GM18867 (cell line): ENCODE data around the gene PLVAP.
"Not testable (repeated sequence)": the region's sequence is repeated elsewhere in the genome, so short reads cannot be mapped to it uniquely, and the experiment has no call there.

Experiments used
- ATAC-seq: cut with Tn5 transposase; IDR thresholded peaks from one replicate; pipeline ENCODE4 v1.9.1; 2021; ENCODE audit warnings: mild to moderate bottlenecking, moderate library complexity; ENCODE audit not compliant: unreplicated experiment

The PLVAP gene

DNA sequence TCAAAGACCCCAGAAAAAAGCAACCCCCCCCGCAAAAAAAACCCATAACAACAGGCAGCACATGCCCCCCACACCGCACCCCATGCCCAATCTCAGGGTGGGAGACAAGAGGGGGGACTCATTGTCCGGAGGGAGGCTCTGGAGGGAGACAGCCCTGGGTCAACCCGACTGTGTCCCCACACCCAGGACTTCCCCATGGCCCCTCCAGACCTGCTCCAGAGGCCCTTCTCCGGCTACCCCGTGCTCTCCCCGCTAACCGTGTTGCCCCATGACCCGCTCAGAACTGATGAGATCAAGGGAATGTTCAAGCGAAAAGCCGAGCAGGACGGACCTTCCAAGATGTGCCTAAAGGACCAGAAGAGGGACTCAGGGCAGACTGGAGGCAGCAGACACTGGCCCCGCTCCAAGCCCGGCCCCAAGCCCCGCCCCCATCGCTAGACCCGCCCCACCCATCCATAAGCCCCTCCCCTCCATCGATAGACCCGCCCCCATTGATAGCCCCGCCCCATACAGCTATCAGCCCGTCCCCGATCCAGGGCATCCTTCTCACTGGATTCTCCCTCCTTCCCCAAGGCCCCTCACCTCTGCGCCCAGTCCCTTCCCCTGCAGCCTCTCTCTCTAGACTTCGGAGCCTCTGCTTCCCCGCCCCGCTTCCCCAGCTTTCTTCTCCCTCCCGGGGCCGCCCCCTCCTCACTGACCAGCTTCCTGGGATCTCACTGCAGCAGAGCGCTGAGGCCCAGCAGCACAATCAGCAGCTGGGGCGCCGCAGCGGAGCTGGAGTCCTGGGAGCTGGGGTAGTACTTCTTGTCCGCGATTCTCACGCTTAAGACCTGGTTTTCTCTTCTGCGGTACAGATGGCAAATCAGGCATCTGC is 26.1 kb upstream of the PLVAP start:
- no peak for ATAC-seq

DNA sequence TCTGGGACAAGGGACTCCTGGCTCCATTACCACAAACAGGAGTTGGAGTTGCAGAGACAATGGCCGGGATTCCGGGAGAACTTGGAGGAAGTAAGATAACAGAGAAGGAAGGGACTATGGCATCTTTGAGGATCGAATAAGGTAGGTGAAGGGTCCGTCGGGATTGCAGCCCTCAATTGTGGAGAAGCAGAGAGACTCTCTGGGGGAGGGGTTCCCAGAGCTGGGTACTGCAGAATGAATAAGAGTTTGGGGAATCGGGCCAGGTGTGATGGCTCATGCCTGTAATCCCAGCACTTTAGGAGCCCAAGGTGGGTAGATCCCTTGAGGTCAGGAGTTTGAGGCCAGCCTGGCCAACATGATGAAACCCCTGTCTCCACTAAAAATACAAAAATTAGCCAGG is 24.5 kb upstream of the PLVAP start:
- no peak for ATAC-seq

DNA sequence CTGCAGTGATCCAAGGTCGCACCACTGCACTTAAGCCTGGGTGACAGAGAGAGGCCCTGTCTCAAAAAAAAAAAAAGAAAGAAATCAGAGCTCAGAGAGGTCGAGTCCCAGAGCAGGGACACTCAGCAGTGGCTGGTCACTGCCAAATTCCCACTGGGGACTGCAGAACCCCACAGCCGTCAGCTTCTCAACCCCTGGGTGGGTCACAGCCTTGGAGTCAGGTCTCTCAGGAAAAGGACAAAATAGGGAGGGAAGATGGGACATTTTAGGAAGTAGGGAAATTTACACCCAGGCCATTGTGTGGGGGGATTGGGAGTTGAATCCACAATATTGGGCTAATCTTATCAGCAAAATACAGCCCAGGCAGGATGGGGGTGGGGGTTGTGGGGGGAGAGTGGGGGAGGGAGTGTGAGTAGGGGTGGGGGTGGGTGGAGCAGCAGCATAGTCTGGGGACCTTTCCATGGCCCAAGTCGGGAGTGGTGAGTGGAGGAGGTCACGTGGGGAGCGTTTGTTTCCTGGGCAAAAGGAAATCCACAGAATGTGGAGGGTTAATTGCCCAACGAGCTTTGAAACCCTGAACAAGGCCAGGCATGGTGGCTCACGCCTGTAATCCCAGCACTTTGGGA is 21.9 kb upstream of the PLVAP start:
- ATAC-seq = no peak

GRCh38 chr19:17394891-17395415 is 17.8 kb upstream of the PLVAP start:
- no peak for ATAC-seq

GRCh38 chr19:17393914-17394313 is 16.8 kb upstream of the PLVAP start, which contains the start of gene CCDC194:
Gene CCDC194 (minus strand): TSS chr19:17394196. CDS start chr19:17394158, 38 bp downstream.
- no peak for ATAC-seq

DNA sequence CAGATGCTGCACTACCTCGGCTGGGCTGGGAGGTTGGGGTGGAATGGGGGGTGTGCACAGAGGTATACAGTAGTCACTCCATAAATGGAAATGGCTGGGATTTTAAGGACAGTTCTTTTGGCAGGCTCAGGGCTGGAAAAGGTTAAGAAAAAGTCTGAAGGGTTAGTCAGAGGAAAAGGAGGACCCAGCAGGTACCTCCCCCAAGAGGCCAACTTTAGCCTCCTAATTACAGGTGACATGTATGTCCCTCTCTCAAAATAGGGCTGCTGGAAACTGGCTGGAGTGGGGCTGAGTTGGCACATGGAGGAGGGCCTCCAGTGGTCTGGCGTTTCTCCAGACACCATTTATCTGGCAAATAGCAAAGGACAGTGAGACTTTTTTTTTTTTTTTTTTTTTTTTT is 15.9 kb upstream of the PLVAP start:
- ATAC-seq = no peak

- peak; percentile 25 for ATAC-seq
Observed at GRCh38 chr19:17391371-17392151, 14.4 kb upstream of the PLVAP start.

- peak; percentile 92 for ATAC-seq
Observed at GRCh38 chr19:17390665-17391370, 13.7 kb upstream of the PLVAP start.

DNA sequence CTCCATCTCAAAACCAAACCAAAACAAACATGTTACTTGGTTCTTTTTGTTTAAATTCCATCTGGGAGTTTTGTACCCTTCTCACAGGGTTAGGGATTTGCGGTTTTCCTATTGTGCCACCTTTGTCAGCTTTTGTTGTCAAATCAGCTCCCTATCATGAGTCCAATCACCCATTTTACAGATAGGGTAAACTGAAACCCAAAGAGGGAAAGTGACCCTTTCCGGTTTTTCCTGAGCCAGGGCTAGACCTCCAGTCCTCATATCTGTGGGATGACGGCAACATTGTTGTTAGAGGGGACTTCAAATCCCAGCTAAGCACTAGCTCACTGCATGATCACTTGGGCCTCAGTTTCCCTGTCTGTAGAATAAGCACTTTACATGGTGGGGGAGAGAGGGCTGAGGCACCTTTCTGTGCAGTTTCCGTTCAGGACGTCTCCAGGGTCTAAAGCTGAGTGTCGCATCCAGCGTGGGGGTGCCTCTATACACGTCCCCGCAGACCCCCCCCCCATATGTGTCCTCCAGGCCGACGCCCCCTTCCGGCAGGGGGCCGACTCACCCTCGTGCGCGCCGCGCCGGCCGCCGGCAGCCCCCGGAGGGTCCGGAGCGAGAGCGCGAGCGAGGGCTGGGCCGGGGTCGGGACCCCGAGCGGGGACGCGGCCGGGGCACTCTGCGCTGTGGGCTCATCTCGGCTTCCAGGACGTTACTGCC is 13.0 kb upstream of the PLVAP start:
- no peak for ATAC-seq

- no peak for ATAC-seq
Observed at GRCh38 chr19:17389288-17389687, 12.1 kb upstream of the PLVAP start.

- ATAC-seq = no peak
Observed at GRCh38 chr19:17385878-17386611, 8.9 kb upstream of the PLVAP start.

GRCh38 chr19:17380426-17381138 is 3.4 kb upstream of the PLVAP start:
- no peak for ATAC-seq

DNA sequence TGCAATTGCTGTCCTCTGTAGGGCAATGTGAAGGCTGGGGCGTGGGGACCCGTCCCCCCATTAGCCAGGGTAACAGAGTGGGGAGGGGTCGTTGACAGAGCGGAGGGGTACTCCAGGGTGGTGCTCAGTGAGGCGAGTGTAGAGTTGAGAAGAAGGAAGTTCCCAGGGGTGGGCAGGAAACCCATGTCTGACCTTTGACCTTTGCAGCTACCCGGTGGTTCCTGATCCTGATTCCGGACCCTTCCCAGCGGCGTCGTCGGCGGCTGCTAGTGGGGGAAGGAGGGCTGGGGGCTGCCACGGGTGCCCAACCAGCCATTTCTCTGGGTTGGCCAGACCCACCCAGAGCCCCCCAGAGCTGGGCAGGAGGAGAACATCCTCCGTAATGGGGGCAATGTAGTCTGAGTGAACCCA is 2.1 kb upstream of the PLVAP start:
- no peak for ATAC-seq

DNA sequence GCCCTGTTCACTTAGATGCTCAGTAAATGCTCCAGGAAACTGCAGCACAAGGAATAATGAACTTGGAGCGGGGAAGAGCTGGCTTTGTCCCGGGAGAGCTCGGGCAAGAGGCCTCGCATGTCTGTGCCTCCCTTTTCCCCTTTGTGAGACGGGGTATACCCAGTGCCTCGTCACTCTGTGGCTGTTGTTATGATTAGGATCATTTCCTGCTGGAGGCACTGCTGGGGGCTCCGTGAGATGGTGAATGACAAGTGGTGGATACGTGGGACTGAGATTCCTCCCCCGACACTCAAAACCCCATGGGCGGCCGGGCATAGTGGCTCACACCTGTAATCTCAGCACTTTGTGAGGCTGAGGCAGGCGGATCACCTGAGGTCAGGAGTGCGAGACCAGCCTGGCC is 1.1 kb upstream of the PLVAP start:
- no peak for ATAC-seq

DNA sequence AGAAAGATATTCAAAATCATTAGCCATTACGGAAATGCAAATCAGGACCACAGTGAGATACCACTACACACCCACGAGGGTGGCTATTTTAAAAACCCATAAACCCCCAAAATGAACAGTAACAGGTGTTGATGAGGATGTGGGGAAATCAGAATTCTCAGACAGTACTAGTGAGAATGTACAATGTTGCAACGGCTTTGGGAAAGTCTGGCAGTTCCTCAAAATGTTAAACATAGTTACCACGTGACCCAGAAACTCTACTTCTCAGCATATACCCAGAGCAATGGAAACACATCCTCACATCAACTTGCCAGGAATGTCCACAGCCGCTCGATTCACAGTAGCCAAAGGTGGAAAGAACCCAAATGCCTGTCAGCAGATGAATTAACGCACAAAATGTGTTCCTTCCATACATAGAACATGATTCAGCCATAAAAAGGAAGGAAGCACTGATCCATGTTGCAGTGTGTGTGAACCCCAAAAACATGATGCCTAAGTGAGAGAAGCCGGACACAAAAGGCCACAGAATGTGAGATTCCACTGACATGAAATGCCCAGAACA is 7.0 kb downstream of the PLVAP start:
- ATAC-seq = peak; percentile 85

- ATAC-seq = no peak
Observed at GRCh38 chr19:17365361-17365760, 11.8 kb downstream of the PLVAP start.

- not testable (repeated sequence) for ATAC-seq
Observed at GRCh38 chr19:17363852-17364605, 13.1 kb downstream of the PLVAP start.
